Naive thymus-derived CD8-positive, alpha-beta T cell (primary cell): ENCODE results near the gene MBTD1. TPM values are rescaled to one million over a fixed set of nuclear protein-coding genes. Genes with fewer than 3 reads are reported as not detected.
"Not testable (repeated sequence)": the region's sequence is repeated elsewhere in the genome, so short reads cannot be mapped to it uniquely, and the experiment has no call there.

Experiments used
- ATAC-seq, 2 donors: fragments of 150-1000 bp; cut with Tn5 transposase in 1 of 2; sonication (Bioruptor Pico), chemical (Tn5 transposase) in 1 of 2; 1 replicate in 1 of 2; 2 replicates in 1 of 2; pipeline ENCODE4 v1.10.0; 2021; ENCODE audit warnings: mild to moderate bottlenecking in 2 of 2, moderate library complexity in 2 of 2
- POLR2A ChIA-PET: fragments of 350-600 bp; sonication (Branson Sonifier 250); formaldehyde crosslinking; loops from one replicate; lab custom pipeline; 2021; ENCODE audit warnings: antibody characterized with exemption; lab: Charles Lee
- DNase-seq, 10 donors: peaks; one replicate each; pipeline versions ENCODE4 v3.0.0 to v3.0.0-alpha.2; 2020 to 2022
- H3K27ac Mint-ChIP-seq, 10 donors: one replicate each; pipeline ENCODE4 v1.8.0; 2020 to 2022; ENCODE audit warnings: mild to moderate bottlenecking in 10 of 10, mixed read lengths in 10 of 10, moderate library complexity in 4 of 10, inconsistent platforms in 1 of 10
- H3K27me3 Mint-ChIP-seq, 5 donors: one replicate each; pipeline ENCODE4 v1.8.0; 2021 to 2022; ENCODE audit warnings: mixed read lengths in 5 of 5
- H3K36me3 Mint-ChIP-seq, 3 donors: one replicate each; pipeline ENCODE4 v1.8.0; 2020 to 2022; ENCODE audit warnings: mixed read lengths in 3 of 3, mild to moderate bottlenecking in 2 of 3, inconsistent platforms in 1 of 3
- H3K4me1 Mint-ChIP-seq, 4 donors: one replicate each; pipeline ENCODE4 v1.8.0; 2021 to 2022; ENCODE audit warnings: mixed read lengths in 4 of 4
- H3K4me3 Mint-ChIP-seq, 10 donors: one replicate each; pipeline ENCODE4 v1.8.0; 2020 to 2022; ENCODE audit warnings: mild to moderate bottlenecking in 10 of 10, mixed read lengths in 10 of 10, moderate library complexity in 6 of 10, inconsistent platforms in 1 of 10
- H3K9me3 Mint-ChIP-seq, 9 donors: one replicate each; pipeline ENCODE4 v1.8.0; 2020 to 2022; ENCODE audit warnings: mixed read lengths in 9 of 9, mild to moderate bottlenecking in 3 of 9, inconsistent platforms in 1 of 9, moderate library complexity in 1 of 9
- polyA plus RNA-seq, 3 donors: library from polyadenylated mRNA; unstranded; fragments of 300-500 nt; fragmentation: Illumina TruSeq; gene quantifications; one replicate each; pipeline ENCODE4 v1.2.3, GENCODE V29; 2021
- total RNA-seq, 8 experiments: library from RNA in 2 of 8; stranded (reverse) in 2 of 8; gene quantifications; one replicate each; pipeline ENCODE4 v1.2.3 and lab custom pipeline; 2021 to 2026

MBTD1 gene
- total and polyA plus RNA-seq, 5 experiments from 2014 or later: 4.2 to 39.4 (median 6.4) TPM

DNA sequence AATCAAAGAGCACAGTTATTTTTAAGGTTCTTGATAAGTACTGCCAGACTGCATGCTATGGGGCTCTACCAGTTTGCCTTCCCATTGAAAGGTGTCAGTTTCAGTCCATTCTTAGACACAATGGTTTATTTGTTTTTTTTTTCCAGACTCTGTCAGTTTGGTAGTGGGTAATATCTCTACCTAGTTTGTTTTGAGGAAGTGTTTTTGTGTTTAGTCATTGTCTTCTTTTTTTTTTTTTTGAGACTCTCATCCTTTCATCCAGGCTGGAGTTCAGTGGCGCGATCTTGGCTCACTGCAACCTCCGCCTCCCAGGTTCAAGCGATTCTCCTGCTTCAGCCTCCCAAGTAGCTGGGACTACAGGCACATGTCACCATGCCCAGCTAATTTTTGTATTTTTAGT, 4.6 kb upstream of the MBTD1 start:
- Mint-ChIP-seq H3K4me1 (peaks cover 24 to 53% (median 51%) of the 10 kb centered on the region in 4 donors), H3K4me3 (peak overlapping the region in 3 of 10 donors; percentile 14 to 42 (median 38)), H3K36me3 (peaks cover 8 to 71% (median 10%) of the 10 kb centered on the region in 3 donors)
- POLR2A ChIA-PET: interaction anchor here (0.7 kb wide), 2 partner anchors 22 to 95 kb away, joined by 3 to 4 read pairs; no protein-coding TSS in a partner anchor
- H3K9me3 Mint-ChIP-seq, H3K27ac Mint-ChIP-seq, H3K27me3 Mint-ChIP-seq, ATAC-seq, DNase-seq: not testable (repeated sequence)

- H3K27me3 Mint-ChIP-seq: no peaks in the 10 kb centered on the region
- H3K27ac Mint-ChIP-seq: peak overlapping the region in 5 of 10 donors; percentile 34 to 69 (median 48)
- peaks cover 26 to 64% (median 60%) of the 10 kb centered on the region in 4 donors for H3K4me1 Mint-ChIP-seq
- H3K36me3 Mint-ChIP-seq: peaks cover 7 to 61% (median 8%) of the 10 kb centered on the region in 3 donors
- DNase-seq (no peak), ATAC-seq (no peak)
- POLR2A ChIA-PET: no interaction called here
- no peaks in the 10 kb centered on the region for H3K9me3 Mint-ChIP-seq
- H3K4me3 Mint-ChIP-seq: peak overlapping the region in 9 of 10 donors; percentile 59 to 85 (median 72)
These were observed 3.2 kb upstream of the MBTD1 start for GRCh38 chr17:51263006-51263405.

- POLR2A ChIA-PET: interaction anchor here (1.1 to 1.7 kb wide), 2 partner anchors 107 to 395 kb away, joined by 3 to 4 read pairs; partner anchors contain the start of gene TOB1
- Mint-ChIP-seq H3K27me3 (no peaks in the 10 kb centered on the region), H3K36me3 (peaks cover 3 to 53% (median 5%) of the 10 kb centered on the region in 3 donors), H3K4me3 (peak overlapping the region; percentile 79 to 99 (median 96)), H3K4me1 (peaks cover 26 to 71% (median 64%) of the 10 kb centered on the region in 4 donors), H3K9me3 (no peaks in the 10 kb centered on the region), H3K27ac (peak overlapping the region in 9 of 10 donors; percentile 76 to 99 (median 98))
- ATAC-seq (no peak), DNase-seq (no peak)
These were observed 1.4 kb upstream of the MBTD1 start for GRCh38 chr17:51261024-51261963.

- no peaks in the 10 kb centered on the region for H3K27me3 Mint-ChIP-seq
These were observed 581 bp upstream of the MBTD1 start, which contains the start of gene UTP18 for GRCh38 chr17:51260237-51261023. Gene UTP18 (plus strand): TSS chr17:51260546. CDS start chr17:51260585, 39 bp downstream.

GRCh38 chr17:51258756-51259563, 889 bp downstream of the MBTD1 start:
- DNase-seq (peak in 2 of 10 donors; percentile 13 to 58), ATAC-seq (no peak)
- no peaks in the 10 kb centered on the region for H3K9me3 Mint-ChIP-seq
- H3K27me3 Mint-ChIP-seq: no peaks in the 10 kb centered on the region
- H3K4me3 Mint-ChIP-seq: peak overlapping the region; percentile 85 to 99 (median 96)
- H3K36me3 Mint-ChIP-seq: peaks cover 0 to 54% (median 12%) of the 10 kb centered on the region in 3 donors
- POLR2A ChIA-PET: interaction anchor here (1.7 kb wide), 1 partner anchor 104 kb away, joined by 3 read pairs; no protein-coding TSS in a partner anchor
- peaks cover 28 to 81% (median 68%) of the 10 kb centered on the region in 4 donors for H3K4me1 Mint-ChIP-seq
- peak overlapping the region in 9 of 10 donors; percentile 71 to 99 (median 86) for H3K27ac Mint-ChIP-seq

More at GRCh38 chr17:51260237-51261023, 581 bp upstream of the MBTD1 start, which contains the start of gene UTP18:
- Mint-ChIP-seq H3K27ac (peak within 1 kb of the TSS; percentile 92 to 99 (median 98)), H3K4me3 (peak within 1 kb of the TSS; percentile 85 to 99 (median 96)), H3K9me3 (no peaks in the 10 kb centered on the region), H3K36me3 (peaks cover 0 to 53% (median 8%) of the 10 kb centered on the region in 3 donors), H3K4me1 (peaks cover 24 to 78% (median 66%) of the 10 kb centered on the region in 4 donors)
- POLR2A ChIA-PET: interaction anchor here (1.1 to 1.7 kb wide), 3 partner anchors 26 to 394 kb away, joined by 3 to 4 read pairs (median 3); partner anchors contain the start of gene TOB1
- DNase-seq (peak; percentile 94 to 99 (median 97)), ATAC-seq (peak; percentile 71 to 80)

- DNase-seq: no peak
- POLR2A ChIA-PET: no interaction called here
- Mint-ChIP-seq H3K36me3 (peaks cover 0 to 51% (median 12%) of the 10 kb centered on the region in 3 donors), H3K4me3 (peak overlapping the region; percentile 6 to 99 (median 96)), H3K9me3 (no peaks in the 10 kb centered on the region), H3K27ac (peak overlapping the region in 1 of 10 donors; percentile 99), H3K27me3 (no peaks in the 10 kb centered on the region), H3K4me1 (peaks cover 23 to 73% (median 62%) of the 10 kb centered on the region in 4 donors)
- ATAC-seq: no peak
These were observed 2.4 kb downstream of the MBTD1 start for GRCh38 chr17:51257150-51258081.

DNA sequence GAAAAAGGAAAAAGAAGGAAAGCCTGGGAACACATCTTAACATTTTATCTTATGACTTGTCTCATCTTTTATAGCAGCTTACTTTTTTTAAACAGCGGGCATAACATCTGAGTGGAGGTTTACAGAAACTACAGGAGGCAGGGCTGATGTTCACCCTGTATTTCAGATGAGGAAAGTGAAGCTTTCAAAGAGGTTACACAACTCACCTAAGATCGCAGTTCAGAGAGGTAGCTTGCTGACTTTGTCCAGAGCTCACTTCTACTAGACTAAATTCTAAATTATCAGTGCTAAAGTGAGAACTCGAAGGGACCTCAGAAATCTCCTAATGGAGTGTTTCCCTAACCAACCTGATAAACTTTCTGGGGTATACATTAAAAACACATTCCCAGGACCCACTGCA, 3.7 kb downstream of the MBTD1 start:
- no peaks in the 10 kb centered on the region for H3K27me3 Mint-ChIP-seq
- H3K4me1 Mint-ChIP-seq: peaks cover 18 to 66% (median 56%) of the 10 kb centered on the region in 4 donors
- no peaks in the 10 kb centered on the region for H3K9me3 Mint-ChIP-seq
- peak overlapping the region in 2 of 10 donors; percentile 1 to 39 for H3K27ac Mint-ChIP-seq
- POLR2A ChIA-PET: interaction anchor here (0.7 kb wide), 1 partner anchor 181 kb away, joined by 5 read pairs; no protein-coding TSS in a partner anchor
- DNase-seq: no peak
- H3K36me3 Mint-ChIP-seq: peaks cover 4 to 55% (median 16%) of the 10 kb centered on the region in 3 donors
- H3K4me3 Mint-ChIP-seq: peak overlapping the region in 4 of 10 donors; percentile 4 to 32 (median 16)
- no peak for ATAC-seq

DNA sequence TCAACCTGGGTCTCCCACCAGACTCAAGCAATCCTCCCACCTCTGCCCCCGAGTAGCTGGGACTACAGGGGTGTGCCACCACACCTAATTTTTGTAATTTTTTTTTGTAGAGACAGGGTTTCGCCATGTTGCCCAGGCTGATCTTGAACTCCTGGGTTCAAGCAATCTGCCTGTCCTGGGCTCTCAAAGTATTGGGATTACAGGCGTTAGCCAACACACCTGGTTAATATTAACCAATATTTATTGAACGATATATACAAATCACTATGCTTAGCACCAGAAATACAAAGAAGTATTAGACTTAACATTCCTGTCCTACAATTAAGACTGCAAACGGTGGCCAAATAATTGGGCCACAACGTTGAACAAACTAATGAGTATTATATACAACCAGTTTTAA, 4.2 kb downstream of the MBTD1 start:
- Mint-ChIP-seq H3K27ac (peak overlapping the region in 1 of 10 donors; percentile 39), H3K27me3 (no peaks in the 10 kb centered on the region), H3K4me1 (peaks cover 19 to 70% (median 57%) of the 10 kb centered on the region in 4 donors), H3K36me3 (peaks cover 8 to 59% (median 20%) of the 10 kb centered on the region in 3 donors), H3K9me3 (no peaks in the 10 kb centered on the region), H3K4me3 (peak overlapping the region in 4 of 10 donors; percentile 4 to 32 (median 16))
- ATAC-seq (no peak), DNase-seq (no peak)
- POLR2A ChIA-PET: interaction anchor here (0.7 kb wide), 1 partner anchor 181 kb away, joined by 5 read pairs; no protein-coding TSS in a partner anchor

- peak overlapping the region in 1 of 10 donors; percentile 56 for H3K27ac Mint-ChIP-seq
- H3K36me3 Mint-ChIP-seq: peaks cover 8 to 71% (median 17%) of the 10 kb centered on the region in 3 donors
- no peaks in the 10 kb centered on the region for H3K9me3 Mint-ChIP-seq
- no peak for DNase-seq
- peaks cover 14 to 33% (median 32%) of the 10 kb centered on the region in 4 donors for H3K4me1 Mint-ChIP-seq
- POLR2A ChIA-PET: no interaction called here
- ATAC-seq: no peak
- H3K4me3 Mint-ChIP-seq: no peak overlapping the region
- H3K27me3 Mint-ChIP-seq: no peaks in the 10 kb centered on the region
These were observed 8.8 kb downstream of the MBTD1 start for GRCh38 chr17:51251010-51251409.

DNA sequence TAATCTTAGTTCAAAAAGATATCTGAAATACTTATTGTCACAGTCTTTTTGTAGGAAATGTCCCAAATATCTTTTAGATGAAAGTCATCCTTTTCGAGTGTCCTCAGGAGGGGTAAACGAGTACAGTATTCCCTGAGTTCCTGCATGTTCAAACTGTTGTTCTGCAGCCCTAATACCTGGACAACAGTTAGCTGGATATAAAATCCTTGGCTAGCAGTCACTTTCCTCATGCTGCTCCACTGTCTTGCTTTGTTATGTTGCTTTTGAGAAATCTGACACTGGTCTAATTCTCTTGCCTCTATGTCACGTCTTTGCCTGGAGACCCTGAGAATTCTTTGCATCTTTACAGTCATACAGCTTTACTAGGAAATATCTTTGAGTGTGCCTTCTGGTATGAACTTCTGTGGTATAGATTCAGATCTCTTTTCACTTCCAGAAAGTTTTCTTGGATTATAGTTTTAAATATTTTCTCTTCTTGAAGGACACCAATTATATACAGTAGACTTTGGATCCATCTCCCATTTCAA, 9.5 kb downstream of the MBTD1 start:
- POLR2A ChIA-PET: no interaction called here
- Mint-ChIP-seq H3K4me1 (peaks cover 14 to 28% (median 26%) of the 10 kb centered on the region in 4 donors), H3K9me3 (no peaks in the 10 kb centered on the region)

More for the DNA sequence above, 9.5 kb downstream of the MBTD1 start:
- H3K27ac Mint-ChIP-seq: peak overlapping the region in 2 of 10 donors; percentile 21 to 56
- H3K4me3 Mint-ChIP-seq: no peak overlapping the region
- no peak for DNase-seq
- H3K27me3 Mint-ChIP-seq: no peaks in the 10 kb centered on the region
- H3K36me3 Mint-ChIP-seq: peaks cover 8 to 64% (median 14%) of the 10 kb centered on the region in 3 donors
- ATAC-seq: no peak
